GM19324 (cell line): Measurements from ENCODE around the gene SMARCD1.

Experiments used
- ATAC-seq: cut with Tn5 transposase; IDR thresholded peaks from one replicate; pipeline ENCODE4 v1.9.1; 2021; ENCODE audit warnings: mild to moderate bottlenecking, moderate library complexity; ENCODE audit not compliant: unreplicated experiment, low FRiP score

SMARCD1 gene

DNA sequence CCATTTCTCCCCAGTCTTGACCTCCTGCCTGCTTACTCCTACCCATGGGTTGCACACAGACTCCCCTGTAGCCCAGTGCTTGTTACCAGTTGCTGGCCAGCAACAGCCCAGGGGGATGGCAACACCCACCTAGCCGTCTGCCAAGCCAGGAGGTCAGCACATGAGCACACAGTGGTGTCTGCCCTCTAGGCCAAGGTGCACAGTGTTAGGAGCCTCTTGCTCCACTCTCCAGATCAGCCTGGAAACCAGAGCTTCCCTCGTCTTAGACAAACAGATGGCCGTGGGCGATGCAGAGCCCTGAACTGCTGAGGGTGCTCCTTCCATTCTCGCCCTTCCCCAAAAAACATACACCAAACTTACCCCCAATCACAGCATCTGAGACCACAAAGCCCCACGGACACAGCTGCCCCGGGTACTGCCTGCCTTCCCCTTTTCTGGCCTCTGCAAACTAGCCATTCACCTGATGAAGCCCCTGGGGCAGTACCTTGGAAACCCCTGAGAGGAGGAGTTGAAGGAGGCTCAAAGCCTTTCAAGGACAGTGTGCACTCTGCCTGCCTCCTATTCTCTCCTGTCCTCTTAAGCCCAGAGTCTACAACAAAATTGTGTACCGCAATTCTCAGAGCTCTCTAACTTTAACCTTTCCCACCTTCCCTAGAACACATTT is 17.6 kb downstream of the SMARCD1 start:
- ATAC-seq = no peak

DNA sequence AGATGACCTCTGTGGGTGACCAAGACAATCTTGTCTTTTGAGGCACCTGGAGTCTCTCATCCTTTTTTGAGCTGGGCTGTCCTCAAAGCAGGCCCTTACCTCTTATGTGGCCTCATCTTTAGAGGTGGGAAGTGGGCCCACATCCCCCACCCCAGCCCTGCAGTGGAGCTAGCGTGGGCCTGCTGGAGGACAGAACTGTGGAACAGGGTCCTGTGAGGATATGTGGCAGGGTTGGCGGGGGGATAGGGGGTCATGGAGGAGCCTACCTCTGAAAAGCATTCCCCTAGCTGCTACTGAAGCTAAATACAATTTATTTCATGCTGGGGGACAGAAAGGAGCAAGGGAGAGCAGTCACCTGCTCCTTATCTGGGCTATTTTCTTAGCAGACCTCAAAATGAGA is 18.2 kb downstream of the SMARCD1 start:
- no peak for ATAC-seq

DNA sequence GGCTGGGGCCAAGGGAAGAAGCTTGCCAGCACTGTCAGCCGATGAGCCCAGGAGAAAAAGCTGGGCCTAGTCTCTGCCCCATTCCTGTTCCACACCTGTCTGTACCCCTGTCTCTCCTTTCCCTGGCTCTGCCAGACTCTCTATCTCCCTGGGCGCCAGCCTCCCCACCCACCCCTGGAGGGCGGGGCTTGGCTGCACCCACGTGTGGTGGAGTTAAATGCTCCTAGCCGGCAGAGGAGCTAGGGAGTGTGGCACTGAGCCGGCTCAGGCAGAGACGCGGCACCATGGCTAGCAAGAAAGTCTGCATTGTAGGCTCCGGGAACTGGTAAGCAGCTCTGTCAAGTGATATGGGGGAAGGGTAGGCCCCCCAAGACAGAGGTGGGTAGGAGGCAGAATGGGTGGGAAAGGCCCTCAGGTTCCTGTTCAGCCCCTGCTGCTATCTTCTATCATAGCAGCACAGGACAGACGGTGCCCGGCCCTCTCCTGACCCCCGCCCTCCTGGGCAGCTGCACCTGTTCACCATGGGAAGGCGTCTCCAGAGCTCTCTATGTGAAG is 18.7 kb downstream of the SMARCD1 start, which contains the start of gene GPD1:
Gene GPD1, plus strand, starts transcription at position 242 of the 555 bp plus-strand sequence. Its CDS starts 43 bp downstream, at position 285.
- no peak for ATAC-seq

DNA sequence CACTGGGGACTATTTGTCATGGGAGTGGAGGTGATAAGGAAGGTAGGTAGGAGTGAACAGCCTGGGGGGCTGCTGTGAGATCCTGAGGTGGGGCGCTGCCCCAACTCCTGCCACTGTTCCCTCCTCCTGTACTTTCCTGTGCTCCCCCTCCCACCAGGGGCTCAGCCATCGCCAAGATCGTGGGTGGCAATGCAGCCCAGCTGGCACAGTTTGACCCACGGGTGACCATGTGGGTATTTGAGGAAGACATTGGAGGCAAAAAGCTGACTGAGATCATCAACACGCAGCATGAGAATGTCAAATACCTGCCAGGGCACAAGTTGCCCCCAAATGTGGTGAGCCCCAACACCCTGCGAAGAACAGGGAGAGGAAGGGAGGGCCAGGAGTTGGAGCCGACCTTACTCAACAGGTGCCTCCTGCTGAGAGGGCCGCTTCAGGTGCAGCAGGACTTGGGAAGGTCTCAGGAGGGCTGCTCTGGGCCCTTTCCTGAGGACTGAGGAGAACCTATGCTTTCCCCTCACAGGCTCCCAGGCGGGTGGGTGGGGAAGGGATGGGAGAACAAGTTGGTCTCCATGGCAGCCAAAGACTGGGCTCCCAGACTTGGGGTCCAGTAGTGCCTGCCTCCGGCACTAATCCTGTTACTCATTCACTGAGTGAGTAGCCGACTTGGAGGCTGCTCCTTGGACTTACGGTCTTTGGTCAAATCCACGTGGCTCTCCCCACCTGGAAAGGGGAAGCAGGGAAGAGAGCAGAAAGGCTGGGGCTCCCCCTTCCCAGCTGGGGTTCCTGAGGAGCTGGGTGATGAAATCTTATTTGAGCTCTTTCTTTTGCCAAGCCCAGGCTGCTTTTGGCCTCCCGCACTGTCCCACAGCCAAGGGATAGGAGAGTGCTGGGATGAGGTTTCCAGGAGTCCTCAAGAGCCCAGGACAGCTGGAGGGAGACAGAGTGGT is 19.6 kb downstream of the SMARCD1 start:
- ATAC-seq = no peak

DNA sequence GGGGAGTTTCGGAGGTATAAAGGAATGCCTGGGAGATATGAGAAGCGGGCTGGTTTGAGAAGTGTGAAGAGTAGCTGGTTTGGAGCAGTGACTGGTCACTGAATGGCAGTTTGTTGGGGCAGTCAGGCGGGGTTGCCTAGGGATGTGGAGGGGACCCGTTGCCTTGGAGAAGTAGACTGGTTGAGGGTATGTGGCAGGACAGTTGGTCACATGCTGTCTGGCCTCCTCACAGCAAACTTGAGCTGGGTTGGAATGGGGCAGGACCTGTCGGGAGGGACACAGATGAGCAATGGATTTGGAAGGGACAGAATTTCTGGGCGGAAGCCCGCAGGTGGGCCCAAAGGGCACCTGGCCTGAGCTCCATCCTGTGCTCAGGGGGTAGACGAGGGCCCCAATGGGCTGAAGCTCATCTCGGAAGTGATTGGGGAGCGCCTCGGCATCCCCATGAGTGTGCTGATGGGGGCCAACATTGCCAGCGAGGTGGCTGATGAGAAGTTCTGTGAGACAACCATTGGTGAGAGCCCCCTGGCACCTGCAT is 20.8 kb downstream of the SMARCD1 start:
- no peak for ATAC-seq

DNA sequence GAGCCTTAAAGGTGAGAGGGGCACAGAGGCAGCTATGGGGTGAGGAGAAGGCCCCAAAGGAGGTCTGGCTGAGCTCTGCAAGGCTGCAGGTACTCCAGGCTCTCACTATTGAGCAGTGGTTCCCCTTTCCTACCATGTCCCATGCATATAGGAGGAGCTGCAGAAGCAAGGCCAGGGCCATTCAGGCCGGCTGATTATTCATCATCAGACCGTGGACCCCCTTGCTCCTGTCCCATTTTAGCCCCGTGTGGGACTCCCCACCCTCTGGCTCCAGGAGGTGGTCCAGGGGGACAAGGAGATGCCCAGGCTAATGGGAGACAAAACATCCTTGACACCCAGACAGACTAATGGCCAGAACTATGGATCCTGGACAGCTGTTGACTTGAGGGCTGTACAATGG is 21.8 kb downstream of the SMARCD1 start:
- ATAC-seq = no peak

DNA sequence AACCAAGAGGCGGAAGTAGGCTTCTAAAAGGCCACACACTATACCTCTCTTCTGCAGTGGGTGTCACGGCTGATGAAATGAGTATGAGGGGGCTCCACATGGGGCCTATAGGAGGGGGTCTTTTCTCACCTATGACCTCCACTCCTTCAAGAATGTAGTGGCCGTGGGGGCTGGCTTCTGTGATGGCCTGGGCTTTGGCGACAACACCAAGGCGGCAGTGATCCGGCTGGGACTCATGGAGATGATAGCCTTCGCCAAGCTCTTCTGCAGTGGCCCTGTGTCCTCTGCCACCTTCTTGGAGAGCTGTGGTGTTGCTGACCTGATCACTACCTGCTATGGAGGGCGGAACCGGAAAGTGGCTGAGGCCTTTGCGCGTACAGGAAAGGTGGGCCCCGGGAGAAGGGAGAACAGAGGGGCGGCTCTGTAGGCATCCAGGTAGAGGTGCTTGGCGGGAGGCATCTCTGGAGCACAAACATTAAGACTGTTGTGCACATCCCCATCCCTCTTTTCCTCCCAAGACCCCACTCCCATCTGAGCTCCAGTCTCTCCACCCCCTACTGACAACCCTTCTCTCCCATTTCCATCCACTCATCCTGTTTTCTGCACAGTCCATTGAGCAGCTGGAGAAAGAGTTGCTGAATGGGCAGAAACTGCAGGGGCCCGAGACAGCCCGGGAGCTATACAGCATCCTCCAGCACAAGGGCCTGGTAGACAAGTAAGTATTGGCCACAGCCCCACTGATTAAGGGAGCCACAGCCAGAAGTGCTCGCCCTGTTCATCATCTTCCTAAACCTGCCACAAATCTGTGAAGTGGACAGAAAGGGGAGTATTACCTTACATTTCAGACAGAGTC is 22.5 kb downstream of the SMARCD1 start:
- ATAC-seq = no peak

DNA sequence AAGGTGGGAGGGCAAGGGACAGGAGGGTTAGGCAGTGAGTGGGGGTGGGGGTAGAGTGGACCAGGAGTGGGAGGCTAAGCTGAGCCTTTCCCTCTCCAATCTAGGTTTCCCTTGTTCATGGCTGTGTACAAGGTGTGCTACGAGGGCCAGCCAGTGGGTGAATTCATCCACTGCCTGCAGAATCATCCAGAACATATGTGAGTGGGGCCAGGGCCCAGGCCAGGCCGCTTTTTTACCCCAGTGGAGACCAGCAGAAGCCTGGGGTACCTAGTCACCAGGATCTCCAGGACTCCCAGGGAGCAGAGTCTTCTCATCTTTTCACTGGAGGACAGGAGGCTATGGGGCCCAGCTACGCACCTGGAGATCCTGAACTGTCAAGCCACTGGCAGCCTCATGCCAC is 24.2 kb downstream of the SMARCD1 start:
- no peak for ATAC-seq

DNA sequence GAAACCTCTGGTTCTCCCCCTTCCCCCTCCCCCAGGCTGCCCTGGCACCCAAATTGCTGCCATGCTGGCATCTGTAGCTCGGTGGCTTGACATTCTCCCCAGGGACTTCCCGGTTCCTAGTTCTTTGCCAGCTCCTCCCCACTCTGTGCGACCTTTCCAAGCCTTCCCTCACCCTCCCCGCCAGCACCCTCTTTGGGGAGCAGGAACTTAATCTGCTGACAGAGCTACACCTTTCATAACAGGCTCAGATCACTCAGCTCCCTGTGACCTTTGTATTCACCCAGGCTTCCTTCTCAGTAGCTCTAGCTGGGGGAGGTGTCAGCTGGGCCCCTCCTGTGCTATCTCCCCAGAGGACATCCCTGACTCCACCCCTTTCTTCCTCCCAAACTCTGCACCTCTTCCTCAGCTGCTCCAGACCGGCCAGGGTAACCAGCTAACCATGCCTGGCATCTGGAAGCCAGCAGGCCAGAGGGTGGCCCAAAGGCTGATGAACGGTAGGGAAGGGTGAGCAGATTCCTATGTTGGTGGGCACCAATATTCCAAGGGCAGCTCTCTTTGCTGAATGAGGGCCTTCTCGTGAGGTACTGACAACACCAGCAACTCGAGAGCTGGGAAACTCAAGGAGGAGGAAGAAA is 25.1 kb downstream of the SMARCD1 start:
- ATAC-seq = no peak

DNA sequence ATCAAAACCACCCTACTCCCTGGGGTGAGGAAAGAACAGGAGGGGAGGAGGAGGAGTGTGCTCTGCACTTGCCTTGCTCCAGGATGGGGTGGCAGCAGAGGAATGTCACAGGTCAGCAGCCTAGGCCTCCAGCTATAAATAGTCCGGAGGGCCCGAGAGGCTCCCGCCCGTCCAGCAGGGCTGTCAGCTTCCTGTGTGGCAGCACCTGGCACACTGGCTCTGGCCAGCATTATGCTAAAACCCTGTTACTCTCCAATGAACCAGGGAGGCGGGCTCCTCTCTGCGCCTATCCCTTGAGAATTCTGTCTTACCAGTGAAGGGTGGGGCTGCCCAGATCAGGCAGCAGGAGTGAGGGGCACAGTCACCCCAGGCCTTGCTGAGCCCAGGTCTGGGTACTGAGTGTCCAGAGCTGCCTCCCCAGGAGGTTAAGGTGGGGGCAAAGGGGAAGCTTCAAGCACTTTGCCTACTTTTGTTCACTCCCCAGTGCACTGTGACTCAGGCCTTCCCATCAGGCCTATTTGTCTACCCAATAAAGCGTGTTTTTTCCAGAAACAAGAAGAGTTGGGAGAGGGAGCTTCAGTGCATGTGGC is 25.7 kb downstream of the SMARCD1 start:
- ATAC-seq = no peak

DNA sequence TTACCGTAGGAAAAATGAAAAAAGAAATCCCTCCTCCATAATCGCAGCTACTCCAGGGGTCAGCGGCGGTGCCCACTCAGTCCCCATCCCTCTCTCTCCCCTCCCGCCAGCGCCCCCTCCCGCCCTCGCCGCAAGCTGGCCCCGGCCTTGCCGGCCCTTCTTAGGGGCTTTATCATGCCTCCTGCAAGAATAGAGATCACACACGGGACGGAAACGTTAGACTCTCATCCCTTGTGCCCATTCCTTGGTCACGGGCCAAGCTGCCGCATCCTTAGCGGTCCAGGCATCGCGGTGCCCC is 26.2 kb downstream of the SMARCD1 start:
- peak; percentile 1 for ATAC-seq

DNA sequence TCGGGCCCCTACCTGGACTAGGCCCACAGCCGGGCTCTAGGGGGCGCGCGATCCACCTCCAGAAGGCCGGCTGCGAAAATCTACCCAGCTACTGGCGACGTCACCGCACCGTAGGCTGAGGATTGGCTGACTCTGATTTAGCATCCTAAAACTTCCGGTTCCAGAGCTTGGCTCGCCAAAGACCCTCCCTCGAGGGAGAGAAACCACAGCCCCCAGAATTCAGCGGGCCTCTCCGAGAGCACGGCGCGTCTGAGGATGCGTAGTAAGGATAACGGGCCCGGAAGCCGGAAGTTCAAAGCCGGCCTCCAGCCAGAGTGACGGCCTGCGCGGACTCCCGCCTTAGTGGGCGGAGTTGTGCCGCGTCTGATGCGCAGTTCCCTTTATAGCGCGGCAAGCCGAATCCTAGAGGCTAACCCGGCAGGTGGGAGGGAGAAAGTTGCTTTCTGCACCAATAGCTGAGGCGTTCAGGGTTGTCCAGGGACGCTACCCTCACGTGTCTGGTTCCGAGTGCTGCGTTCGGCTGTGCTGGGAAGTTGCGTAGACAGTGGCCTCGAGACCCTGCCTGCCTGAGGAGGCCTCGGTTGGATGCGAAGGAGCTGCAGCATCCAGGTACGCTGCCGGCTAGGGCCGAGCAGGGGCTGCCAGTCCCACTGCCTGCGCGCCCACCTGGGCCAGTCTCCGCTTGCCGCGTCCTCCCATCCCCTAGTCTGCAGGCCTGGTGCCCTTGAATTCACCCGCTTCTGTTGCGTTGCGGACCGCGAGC is 26.7 kb downstream of the SMARCD1 start, which contains the start of gene COX14:
Gene COX14, plus strand, starts transcription at position 544 of the 763 bp plus-strand sequence. CDS start 7,808 bp downstream, outside the sequence.
- ATAC-seq = peak; percentile 91

DNA sequence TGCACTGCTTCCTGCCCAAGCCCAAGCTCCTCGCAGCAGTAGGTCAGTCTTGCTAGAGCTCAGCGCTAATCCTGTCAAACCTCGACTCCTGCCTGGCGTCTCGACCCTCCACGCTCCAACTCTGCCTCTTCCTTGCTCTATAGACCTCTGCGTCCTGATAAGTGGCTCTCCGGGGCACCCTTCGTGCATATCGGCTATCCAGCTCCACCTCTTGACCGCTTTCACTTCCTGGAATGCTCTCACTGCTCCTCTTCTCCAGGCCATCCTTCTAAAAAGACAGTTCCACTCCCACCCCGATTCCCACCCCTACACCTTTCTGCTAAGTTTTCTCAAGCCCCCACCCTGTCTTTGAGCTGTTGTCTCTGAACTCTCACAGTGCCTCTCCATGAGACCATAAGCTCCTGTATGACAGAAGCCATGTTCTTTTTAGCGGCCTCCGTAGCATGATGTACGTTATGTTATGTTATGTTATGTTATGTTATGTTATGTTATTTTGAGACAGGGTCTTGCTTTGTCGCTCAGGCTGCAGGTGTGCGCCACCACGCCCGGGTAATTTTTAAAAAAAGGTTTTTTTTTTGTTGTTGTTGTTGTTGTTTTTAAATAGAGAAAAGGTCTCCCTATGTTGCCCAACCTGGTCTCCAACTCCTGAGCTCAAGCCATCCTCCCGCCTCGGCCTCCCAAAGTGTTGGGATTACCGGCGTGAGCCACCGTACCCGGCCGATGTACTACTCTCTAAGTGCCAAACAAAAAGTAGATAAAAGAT is 27.5 kb downstream of the SMARCD1 start:
- ATAC-seq = no peak

DNA sequence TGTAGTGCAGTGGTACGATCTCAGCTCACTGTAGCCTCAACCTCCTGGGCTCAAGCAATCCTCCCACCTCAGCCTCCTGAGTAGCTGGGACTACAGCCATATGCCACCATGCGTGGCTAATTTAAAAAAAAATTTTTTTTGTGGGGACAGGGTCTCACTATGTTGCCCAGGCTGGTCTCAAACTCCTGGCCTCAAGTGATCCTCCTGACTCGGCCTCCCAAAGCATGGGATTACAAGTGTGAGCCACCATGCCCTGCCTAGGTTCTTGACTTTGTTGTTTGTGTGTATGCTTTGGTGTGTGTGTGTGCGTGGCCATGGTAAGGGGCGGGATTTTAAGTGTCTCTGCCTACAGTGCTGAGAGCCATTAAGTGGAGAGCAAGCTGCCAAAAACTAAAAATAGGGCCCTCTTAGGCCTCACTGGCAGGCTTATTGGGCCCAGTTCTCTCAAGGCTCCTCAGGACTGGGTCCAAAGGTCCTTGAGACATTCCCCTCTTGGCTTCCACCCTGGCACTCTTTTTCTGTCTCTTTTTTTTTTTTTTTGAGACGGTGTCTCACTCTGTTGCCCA is 32.0 kb downstream of the SMARCD1 start:
- ATAC-seq = no peak

DNA sequence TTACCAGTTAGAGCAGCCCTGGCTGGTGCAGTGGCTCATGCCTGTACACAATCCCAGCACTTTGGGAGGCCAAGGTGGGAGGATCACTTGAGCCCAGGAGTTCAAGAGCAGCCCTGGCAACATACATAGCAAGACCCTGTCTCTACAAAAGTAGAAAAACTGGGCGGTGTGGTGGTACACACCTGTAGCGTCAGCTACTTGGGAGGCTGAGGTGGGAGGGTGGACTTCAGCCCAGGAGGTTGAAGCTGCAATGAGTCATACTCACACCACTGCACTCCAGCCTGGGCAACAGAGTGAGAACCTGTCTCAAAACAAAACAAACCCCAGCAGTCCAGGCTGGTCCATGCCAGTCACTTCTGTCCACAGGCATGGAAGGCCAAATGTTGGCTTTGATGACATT is 34.2 kb downstream of the SMARCD1 start:
- no peak for ATAC-seq

DNA sequence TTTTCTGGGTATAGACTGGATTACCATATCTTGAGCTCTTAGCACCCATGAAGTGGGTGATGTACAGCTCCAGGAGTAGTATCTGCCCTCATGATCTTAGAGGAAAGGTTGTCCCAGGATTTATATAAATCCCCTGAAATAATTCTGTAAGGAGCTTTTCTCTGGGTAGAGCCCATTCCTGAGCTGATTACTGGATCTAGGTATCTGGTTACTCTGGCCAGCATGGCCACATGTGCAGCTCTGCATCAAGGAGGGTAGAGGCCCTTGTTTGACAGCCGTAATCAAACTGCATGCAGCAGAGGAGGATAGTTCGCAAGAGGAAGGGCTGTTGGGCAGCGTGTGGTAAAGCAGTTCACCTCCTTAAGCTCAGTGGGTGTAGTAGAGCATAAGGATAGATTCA is 35.4 kb downstream of the SMARCD1 start:
- no peak for ATAC-seq

DNA sequence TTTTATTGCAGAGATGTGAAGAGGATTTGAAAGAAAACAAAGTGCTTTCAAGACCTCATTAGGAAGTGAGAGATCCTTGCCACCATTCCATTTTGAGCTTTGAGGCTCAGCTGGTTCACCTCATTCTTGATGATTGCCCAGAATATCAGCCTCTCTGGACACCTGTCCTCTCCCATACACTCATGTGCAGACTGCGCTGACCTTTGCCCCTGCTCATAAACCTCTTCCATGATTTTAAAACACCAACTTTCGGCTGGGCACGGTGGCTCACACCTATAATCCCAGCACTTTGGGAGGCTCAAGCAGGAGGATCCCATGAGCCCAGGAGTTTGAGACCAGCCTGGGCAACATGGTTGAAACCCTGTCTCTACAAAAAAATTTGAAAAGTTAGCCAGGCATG is 35.8 kb downstream of the SMARCD1 start:
- ATAC-seq = no peak

DNA sequence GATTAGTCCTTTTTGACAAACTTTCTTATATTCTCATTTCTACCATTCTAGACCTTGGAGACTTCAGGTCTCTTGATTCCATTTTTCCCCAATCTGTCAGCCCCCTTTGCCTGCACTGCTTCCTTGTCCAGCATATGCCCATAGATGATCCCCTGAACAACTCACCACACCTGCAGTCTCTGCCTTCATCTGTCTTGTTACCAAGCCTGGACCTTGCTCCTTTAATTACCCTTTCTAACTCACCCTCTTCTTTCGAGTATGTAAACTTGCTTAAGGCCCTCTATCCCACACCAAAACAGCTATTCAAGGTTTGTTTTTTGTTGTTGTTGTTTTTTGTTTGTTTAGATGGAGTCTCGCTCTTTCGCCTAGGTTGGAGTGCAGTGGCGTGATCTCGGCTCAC is 36.5 kb downstream of the SMARCD1 start:
- no peak for ATAC-seq
